ENCODE measurements around the gene IL20RB.

The IL20RB gene, protein sequence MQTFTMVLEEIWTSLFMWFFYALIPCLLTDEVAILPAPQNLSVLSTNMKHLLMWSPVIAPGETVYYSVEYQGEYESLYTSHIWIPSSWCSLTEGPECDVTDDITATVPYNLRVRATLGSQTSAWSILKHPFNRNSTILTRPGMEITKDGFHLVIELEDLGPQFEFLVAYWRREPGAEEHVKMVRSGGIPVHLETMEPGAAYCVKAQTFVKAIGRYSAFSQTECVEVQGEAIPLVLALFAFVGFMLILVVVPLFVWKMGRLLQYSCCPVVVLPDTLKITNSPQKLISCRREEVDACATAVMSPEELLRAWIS

DNA sequence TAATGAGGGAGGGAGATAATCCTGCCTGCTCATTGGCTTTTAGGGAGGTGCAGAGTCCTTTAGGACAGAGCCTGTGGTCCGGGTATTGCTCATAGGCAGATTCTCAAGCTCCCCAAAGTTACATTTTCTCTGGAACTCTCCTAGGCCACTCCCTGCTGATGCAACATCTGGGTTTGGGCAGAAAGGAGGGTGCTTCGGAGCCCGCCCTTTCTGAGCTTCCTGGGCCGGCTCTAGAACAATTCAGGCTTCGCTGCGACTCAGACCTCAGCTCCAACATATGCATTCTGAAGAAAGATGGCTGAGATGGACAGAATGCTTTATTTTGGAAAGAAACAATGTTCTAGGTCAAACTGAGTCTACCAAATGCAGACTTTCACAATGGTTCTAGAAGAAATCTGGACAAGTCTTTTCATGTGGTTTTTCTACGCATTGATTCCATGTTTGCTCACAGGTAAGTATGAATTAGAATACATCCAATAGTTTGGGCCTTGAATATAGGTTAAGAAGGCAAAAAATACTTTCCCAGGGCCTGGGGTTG is at the start of gene IL20RB:
TSS of gene IL20RB (plus strand) at position 233 of the 538 bp plus-strand sequence. CDS start at position 364, 131 bp downstream.
- ATAC-seq (no peak), DNase-seq (no peak)

DNA sequence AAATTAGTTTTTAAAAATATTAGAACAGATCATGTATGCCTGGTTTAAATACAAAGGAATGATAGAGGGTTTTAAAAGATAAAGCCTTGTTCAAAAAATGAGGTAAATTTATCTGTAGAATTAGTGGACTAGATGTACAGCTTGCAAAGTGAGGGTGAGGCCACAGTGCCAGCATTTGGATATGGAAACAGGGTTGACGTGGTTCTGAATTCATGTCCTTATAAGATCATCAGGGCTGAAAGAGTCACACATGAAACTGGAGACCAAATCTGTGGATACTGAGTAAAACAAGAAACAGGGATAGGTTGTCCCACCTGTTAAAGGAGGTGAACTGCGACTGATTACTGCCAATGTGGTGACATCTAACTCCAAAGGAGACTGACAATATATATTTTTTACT is 49.5 kb upstream of the IL20RB start:
- no peak for DNase-seq
- ATAC-seq = no peak

DNA sequence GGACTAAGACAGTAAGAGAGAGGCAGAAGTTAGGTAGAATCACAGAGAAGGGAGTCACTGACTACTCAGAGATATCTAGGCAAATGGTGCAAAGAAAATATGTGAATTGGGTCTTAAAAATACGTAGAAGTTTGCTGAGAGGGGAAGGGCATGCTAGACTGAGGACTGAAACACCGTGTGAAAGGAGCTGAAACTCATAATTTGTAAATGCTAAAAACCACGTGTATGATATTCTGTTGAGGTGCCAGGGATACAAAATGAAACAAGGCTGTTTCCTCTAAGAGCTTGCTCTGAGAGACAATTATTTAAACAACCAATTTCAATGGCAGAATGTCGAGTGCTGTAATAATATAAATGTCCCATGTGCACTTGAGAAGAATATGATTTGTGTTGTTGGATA is 48.6 kb upstream of the IL20RB start:
- ATAC-seq = no peak
- DNase-seq = no peak

DNA sequence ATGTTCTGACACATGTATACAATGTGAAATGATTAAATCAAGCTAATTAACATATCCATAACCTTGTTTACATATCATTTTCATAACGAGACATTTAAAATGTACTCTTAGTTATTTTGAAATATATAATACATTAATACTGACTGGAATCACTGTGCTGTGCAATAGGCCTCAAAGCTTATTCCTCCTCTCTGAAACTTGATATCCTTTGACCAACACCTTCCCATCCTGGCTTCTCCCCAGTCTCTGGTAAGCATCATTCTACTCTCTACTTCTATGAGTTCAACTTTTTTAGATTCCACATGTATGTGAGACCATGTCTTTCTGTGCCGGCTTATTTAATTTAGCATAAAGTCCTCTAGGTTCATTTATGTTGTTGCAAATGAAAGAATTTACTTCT is 47.1 kb upstream of the IL20RB start:
- DNase-seq = no peak
- no peak for ATAC-seq

DNA sequence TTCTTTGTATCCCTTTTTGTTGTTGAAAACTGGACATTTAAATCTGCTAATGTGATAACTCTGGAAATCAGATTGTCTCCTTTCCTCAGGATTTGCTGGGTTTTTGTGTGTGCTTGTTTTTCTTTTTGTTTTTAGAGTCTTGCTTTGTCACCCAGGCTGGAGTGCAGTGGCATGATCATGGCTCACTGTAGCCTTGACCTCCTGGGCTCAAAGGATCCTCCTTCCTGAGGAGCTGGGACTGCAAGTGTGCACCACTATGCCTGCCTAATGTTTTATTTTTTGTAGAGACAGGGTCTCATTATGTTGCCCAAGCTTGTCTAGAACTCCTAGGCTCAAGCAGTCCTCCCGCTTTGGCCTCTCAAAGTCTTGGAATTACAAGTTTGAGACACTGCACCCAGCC is 44.6 kb upstream of the IL20RB start:
- ATAC-seq (no peak), DNase-seq (no peak)

DNA sequence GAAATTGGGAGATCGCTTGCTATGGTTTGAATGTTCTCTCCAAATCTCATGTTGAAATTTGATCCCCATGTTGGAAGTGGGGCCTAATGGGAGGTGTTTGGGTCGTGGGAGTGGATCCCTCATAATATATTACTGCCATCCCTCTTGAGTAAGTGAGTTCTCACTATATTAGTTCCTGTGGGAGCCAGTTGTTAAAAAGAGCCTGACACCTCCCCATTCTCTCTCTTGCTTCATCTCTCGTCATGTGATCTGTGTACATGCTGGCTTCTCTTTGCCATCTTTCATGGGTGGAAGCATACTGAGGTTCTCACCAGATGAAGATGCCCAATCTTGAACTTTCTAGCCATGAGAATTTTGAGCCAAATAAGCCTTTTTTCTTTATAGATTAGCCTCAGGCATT is 43.0 kb upstream of the IL20RB start:
- DNase-seq = no peak

DNA sequence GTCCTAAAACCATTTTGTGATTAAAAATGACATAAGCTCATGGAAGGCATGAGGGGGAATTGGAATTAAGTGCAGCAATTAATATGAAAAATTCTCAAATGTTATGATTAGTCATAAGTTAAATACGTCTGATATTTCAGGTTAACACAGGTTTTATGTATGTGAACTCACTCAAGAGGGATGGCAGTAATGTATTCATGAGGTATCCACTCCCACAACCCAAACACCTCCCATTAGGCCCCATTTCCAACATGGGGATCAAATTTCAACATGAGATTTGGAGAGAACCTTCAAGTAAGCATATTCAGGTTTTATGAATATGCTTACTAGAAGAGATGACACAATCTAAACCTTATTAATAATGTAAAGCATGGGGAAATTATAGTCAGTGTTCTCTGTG is 41.6 kb upstream of the IL20RB start:
- DNase-seq (no peak), ATAC-seq (no peak)

More for the DNA sequence above, 43.0 kb upstream of the IL20RB start:
- no peak for ATAC-seq

DNA sequence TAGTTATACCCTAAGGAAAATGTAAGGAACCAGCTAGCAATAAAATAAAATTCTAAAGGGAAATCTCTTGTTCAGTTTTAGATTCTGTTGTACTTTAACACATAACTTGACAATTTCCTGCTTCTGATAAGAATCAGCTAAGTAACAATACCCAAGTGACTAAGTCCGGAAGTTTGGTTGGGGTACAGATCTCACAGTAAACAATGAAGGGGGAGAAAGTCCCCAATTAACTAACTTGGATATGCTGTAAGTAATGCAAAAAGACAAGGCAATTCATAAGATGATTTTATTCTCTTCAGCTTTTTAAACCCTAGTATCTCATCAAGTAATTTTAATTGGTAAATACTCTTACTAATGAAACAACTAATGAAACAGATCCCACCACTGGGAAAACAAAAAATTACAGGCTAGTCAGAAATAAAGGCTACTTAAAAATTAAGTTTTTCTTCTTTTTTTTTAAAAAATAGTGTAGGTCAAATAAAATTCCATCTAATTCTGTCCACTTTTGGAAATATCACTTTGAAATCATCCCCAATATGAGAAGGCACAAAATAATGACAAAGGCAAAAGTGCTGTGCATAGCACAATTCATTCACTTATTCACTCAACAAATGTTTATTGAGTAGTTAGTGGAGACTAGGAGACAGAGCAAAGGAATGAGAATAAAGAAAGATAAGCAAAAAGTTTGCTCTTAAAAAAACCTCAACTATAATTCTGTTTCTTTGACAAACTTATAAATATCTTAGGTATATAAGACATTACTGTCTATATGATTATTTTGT is 37.8 kb upstream of the IL20RB start:
- DNase-seq (no peak), ATAC-seq (peak; percentile 69)

DNA sequence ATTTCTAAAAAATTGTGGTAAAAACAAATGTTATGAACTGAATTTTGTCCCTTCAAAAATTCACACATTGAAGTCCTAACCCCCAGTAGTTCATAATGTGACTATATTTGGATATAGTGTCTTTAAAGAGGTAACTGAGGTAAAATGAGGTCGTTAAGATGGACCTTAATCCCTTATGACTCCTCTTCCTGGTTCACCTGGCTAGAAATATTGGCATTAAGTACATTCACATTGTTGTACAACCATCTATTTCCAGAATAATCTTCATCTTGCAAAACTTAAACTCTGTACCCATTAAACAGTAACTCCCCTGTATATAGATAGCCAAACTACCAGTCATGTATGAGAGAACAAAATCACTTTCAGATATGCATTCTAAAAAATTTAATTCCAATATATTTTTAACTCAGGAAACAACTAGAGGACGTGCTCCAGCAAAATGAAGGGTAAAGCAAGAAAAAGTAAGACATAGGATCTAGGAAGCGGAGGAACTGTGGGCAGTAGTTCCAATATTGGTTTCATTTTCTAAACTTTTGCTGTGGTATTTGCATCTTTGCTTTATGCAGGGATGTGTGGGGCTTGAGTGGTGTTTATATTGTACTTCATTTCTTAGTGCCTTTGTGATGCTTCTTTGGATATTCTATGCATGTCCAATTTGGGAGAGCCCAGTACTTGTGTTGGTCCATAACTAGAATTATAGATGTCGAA is 36.7 kb upstream of the IL20RB start:
- DNase-seq (no peak), ATAC-seq (no peak)

DNA sequence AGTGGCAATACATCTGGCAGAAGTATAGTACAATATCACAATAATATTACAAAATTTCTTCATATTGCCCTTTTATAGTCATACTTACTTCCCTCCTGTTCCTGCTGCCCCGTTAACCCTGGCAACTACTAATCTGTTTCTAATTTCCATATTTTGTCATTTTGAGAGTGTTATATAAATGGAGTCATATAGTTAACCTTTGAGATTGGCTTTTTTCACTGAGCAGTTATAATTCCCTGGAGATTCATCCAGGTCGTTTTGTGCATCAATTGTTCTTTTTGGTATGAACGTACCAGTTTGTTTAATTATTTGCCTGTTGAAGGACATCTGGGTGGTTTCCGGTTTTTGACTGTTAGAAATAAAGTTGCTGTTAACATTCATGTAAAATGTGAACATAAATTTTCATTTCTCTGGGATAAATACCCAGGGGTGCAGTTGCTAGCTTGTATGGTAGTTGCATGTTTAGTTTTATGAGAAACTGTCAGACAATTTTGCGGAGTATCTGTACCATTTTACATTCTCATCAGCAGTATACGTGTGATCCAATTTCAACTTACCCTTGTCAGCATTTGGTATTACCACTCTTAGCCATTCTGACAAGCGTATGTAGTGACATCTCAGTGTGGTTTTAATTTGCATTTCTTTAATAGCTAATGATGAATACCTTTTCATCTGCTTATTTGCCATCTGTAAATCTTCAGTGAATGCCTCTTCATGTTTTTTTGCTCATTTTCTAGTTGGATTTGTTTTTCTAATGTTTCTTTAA is 32.2 kb upstream of the IL20RB start:
- DNase-seq = no peak
- no peak for ATAC-seq

DNA sequence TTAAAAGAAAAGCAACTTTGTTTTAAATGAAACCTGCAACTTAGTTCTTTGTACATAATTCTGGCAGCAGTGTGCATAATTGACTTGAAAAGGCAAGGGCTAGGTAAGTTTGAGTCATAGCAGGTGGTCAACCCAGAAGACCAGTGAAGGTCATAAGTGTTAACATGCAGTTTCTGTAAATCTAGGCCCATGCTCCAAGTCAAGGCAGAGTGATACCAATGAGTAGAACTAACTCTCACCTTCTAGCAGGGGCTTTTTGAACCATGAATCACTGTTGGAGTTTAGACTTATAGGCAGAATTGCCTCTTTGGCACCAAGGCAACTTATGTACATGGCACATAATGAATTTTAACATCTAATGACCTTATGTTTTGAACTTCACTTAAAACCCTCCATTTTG is 29.5 kb upstream of the IL20RB start:
- DNase-seq (no peak), ATAC-seq (peak; percentile 95)

DNA sequence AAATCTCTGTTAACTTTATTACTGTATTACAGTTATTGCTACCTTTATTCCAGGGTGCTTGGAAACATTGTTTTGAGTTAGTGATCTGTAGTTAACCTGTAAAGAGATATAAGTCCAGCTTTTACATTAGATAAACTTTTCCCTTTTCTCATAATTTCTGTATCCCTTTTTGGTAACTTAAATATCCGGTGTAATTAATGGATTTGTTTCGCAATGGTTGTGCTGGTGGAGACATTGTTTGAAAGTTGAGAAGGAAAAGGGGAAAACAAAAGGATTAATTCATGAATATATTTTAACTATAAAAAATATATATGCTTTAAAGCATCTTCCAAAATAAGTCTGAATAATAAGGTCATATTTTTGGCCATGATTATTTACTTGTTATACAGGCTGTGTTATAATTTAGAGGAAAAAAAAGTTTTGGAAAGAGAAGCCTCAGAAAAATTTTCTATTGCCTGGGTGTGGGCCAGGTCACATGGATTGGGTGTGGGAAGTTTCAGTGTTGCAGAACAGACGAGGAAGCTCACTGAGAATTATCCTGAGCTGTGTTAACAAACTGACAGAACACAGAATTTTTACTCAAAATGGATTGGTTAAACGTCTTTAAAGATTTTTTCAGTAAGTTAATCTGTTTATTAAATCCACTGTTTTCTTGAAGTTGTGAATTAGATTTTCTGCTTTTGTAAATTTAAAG is 27.7 kb upstream of the IL20RB start:
- DNase-seq (no peak), ATAC-seq (no peak)

DNA sequence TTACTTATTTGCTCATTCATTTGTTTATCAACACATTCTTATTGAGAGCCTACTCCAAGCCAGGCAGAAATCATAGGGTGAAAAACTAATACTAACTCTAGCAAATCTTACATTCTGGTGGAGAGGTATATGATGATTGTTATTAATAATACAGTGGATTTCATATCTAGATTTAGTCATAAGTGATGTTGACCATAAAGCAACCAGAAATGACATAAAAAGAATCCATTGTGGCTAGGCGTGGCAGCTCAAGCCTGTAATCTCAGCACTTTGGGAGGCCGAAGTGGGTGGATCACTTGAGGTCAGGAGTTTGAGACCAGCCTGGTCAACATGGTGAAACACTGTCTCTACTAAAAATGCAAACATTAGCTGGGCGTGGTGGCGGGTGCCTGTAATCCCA is 26.2 kb upstream of the IL20RB start:
- no peak for ATAC-seq
- no peak for DNase-seq

DNA sequence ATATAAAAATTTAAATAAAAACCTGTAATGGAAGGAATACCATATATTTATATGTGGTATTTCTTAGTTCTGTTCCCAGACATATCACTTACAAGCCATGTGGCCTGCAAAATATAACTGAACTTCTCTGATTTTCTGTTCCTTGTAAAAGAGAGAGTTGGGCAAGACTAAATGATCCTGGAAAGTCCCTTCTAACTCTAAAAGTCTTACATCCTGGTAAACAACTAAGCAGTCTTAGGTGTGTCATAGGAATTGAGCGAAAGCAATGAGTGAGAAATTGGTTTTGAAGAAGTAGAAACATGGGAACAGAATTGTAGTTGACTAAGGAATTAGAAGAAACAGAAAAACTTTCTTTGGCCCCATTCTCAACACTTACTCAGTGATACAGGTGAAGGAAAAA is 25.3 kb upstream of the IL20RB start:
- DNase-seq (no peak), ATAC-seq (no peak)

DNA sequence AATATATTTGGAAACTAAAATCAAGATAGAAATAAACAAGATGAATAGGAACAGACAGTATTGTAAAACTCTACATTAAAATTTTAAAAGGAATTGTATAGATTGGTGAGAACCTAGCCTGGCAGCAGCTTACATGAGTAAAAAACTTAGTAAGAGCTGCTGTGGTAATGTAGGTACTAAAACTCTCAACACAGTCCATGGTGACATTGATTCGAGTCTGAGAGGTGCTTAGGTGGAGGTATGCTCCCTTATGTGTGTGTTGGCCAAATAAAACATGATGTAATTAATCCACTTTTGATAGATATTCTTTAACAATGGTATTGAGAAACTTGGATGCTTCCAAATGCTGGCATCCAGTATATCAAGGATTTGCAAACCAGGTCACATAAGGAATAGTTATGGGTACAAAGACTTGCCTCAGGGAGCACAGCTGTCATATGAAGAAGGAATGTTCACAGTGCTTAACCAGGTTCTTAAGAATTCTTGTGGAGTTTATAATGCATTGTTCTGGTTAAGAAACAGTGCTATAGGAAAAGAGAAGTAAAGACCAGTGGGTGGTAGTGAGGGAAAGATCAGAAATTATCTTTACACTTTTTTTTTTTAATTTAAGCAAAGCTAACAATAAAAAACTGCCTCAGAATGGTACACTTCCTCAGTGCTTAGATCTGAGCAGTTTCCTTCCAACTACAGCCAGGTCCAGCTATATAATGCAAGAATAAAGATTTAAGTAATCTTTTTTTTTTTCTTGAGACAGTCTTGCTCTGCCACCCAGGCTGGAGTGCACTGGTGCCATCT is 24.6 kb upstream of the IL20RB start:
- no peak for ATAC-seq
- no peak for DNase-seq

DNA sequence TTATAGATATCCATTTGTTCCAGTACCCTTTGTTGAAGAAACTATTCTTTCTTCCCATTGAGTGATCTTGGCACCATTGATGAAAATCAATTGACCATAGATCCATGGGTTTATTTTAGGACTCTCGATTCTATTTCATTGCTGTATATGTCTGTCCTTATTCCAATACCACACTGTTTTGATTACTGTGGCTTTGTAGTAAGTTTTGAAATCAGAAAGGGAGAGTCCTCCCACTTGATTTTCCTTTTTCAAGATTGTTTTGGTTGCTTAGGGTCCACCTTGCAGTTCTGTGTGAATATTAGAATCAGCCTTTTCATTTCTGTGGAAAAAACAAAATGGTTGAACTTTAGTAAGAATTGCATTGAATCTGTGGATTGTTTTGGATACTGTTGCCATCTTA is 20.6 kb upstream of the IL20RB start:
- no peak for ATAC-seq
- DNase-seq = no peak

DNA sequence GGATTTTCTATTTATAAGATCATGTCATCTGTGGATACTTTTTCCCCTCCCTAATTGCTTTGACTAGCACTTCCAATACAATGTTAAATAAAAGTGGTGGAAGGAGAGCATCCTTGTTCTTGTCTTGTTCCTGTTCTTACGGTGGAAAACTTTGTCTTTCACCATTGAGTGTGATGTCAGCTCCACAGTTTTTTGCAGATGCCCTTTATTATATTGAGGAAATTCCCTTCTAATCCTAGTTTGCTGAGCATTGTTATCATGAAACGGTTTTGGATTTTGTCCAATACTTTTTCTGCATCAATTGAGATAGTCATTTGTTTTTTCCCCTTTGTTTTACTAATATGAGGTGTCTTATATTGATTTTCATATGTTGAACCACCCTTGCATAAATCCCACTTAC is 19.9 kb upstream of the IL20RB start:
- no peak for DNase-seq
- ATAC-seq = no peak

DNA sequence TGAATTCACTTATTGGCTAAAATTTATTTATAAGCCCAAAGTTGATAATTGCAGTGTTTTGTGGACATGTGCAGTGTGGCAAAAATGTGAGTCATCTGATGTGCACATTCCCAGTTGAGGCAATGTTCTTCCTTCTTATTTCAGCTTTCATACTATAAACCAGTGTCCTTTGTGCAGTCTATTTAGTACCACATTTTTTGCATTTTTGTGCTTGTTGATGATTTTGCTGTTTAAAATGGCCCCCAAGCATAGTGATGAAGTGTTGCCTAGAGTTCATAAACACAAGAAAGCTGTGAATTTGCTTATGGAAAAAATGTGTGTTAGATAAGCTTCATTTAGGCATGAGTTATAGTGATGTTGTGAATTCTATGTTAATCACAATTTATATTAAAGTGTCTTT is 19.4 kb upstream of the IL20RB start:
- no peak for DNase-seq
- ATAC-seq = no peak

DNA sequence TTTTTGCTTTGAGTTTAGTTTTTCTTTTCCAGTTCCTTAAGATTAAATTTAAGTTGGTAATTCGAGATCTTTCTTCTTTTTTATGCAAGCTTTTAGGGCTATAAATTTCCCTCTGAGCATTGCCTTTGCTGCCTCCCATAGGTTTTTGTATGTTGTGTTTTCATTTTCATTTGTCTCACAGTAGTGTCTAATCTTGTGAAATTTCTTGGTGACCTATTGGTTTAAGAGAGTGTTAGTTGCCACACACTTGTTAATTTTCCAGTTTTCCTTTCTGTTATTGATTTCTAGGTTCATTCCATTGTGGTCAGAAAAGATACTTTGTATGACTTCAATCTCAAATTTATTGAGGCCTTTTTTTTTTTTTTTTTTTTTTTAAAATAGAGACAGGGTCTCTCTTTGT is 18.3 kb upstream of the IL20RB start:
- ATAC-seq (no peak), DNase-seq (no peak)

DNA sequence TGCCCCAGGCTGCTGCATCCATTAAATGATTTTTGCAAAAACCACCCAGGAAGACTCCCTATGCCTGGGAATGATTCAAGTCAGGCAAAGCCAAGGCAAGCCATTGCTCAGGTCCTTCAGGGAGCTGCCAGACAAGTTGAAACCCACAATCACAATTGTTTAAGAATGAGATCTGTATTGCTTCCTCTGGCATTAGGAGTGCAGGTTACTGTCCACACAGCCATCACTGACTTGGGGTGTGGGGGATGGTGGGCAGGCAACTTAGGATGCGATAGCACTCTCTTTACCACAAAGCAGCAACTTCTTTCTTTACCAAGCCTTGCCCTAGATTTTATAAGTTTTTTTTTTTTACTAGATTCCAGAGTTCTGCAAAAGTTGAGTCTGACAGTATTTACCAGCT is 15.0 kb upstream of the IL20RB start:
- no peak for ATAC-seq

DNA sequence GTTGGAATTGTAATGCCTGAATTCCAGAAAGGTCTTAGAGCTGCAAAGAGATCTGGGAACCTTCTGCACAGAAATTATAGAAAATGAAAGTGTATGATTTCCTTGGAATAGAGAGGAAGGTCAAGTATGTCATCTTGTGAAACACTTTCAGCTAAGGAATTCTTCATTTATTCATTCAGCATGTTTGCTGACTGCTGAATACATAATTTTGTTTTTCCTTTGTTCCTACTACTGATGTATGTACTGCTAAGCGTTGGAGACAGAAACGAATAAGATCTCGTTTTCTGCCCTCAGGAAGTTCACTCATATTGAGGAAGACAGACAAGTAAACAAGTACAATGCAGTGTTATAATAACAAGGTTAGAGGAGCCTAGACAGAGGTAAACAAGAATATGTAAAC is 14.3 kb upstream of the IL20RB start:
- no peak for ATAC-seq

More for the DNA sequence above, 15.0 kb upstream of the IL20RB start:
- DNase-seq = no peak

More for the DNA sequence above, 14.3 kb upstream of the IL20RB start:
- DNase-seq = no peak
